Kidney tubule cell (primary cell): ENCODE measurements around the gene TPBGL.

Source experiments
- DNase-seq: peaks from one replicate; pipeline ENCODE4 v3.0.0-alpha.2; 2018; ENCODE audit warnings: low spot score

The TPBGL gene

DNA sequence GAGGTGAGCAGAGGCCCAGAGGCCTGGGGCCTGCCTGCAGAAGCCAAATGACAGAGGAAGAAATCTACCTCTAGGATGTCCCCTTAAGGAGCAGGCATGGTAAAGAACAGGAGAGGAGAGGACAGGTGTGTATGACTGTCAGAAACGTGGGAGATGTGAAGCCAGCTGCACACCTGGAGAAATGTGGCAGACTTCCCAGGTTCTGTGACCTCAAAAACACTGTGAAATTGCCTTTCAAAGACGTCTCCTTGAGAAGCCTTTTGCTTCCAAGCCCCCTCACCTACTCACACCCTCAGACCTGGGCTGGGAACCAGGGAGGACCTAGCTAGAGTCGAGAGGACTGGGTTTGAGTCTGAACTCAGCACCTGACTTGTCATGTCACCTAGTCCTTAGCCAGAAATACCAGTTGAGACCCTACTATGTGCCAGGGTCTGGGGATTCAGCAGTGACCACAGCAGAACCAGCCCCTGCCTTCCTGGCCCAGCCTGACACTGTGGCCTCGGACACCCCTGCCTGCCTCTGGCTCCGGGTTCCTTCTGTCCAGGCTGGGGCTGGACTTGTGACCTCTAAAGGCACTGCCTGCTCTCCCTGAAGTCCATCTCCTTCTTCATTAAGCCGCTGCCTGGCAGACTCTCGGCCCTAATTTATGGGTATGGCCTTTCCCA, 5.6 kb downstream of the TPBGL start:
- DNase-seq, result no peak

DNA sequence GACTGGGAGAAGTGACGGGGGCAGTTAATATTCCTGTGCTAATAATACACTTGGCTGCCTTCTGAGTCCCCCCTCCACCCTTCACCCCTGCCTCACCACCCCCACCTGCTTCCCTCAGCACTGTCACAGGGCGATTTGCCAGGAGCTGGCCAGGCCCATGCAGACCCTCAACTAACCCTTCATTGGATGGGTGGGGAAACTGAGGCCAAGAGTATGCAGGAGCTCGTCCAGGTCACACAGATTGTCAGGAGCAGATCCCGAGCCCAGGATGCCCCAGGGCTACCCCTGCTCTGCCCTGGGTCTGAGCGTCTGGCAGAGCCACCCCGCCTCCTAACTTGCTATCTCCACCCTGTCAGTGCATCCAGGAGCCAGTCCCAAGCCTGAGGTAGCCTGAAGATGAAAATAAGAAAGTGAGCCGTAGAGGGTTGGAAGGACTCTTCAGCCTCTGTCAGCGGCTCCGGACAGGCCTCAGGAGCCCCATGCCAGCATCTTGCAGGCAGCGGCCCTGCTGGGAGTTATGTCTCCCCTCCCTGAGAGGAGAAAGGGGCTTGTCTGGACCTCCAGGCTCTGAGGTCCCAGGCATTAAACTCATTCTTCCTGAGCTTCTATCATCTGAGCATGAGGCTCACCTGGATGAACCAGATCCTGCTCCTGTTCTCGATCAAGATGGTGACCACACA, 6.2 kb downstream of the TPBGL start:
- DNase-seq, result no peak

DNA sequence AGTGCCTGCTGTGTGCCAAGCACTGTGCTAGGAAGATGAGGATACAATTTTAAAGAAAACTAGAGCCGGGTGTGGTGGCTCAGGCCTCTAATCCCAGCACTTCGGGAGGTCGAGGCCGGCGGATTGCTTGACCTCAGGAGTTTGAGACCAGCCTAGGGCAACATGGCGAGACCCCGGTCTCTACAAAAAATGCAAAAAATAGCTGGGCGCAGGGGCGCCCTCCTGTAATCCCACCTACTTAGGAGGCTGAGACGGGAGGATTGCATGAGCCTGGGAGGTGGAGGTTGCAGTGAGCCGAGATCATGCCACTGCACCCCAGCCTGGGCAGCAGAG, 8.3 kb downstream of the TPBGL start:
- DNase-seq, result no peak

- DNase-seq, result no peak
Observed at GRCh38 chr11:75249704-75250103, 9.1 kb downstream of the TPBGL start.

GRCh38 chr11:75254326-75254725, 13.8 kb downstream of the TPBGL start:
- DNase-seq, result no peak

- no peak for DNase-seq
Observed at GRCh38 chr11:75260396-75261170, 20.0 kb downstream of the TPBGL start.

DNA sequence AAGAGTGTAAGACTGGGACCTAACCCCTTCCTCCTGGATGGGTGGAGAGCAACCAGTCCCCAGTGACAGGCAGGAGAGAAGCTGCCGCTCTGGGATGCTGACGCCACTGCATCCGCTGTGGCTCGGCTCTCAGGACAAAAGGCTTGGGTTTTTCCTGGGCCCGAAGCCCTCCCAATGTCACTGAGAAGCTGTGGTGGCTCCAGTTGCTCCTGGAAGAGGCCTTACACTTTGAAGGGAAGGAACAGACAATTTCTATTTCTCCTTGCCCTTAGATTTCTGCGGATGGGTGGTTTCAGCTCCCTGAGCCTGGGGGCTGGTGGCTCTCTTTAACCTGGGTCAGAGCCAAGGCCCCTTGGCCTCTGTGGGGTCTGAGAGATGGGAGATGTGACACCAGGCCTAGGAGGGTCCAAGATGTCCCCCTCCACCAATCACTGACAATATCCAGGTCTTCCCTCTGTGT, 21.4 kb downstream of the TPBGL start:
- no peak for DNase-seq

GRCh38 chr11:75262436-75262835, 21.9 kb downstream of the TPBGL start:
- no peak for DNase-seq

DNA sequence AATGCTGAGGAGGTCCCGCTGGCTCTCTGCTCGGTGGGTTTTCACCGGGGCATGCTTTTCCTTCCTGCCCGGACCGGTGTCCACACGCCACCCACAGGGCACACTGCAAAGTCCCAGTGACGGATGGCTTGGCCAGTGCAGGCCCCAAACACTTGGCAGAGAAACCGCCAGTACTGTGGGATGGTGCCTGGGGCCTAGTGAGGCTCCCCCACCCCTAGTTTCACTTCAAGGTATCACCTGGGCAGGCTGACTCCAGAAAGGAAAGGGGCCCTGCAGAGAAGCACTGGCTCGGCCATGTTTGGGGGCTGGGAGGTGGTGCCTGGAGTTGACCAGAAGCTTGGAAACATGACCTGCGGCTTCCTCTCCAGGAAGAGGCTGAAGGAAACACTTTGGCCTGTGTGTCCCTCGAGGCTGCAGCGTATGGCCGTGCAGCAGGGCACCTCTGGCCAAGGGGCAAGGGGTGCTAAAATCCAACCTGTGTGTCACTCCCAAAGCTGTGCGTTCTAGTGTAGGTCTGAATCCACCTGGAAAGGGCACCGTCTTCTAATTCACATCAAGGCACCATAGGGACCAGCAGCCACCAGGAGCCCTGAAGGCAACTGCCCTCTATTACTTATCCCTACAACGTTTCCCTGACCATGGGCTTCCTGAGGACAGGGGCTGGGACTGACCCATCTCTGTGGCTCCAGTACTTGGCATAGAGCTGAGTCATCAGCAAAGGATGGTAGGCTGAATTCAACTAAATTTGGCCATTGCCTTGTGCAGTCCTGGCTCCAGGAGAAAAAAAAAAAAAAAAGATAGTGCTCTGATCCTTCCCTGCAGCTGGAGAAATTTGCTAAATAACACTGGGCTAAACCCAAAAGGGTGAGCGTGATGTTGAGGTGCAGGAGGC, 22.6 kb downstream of the TPBGL start:
- no peak for DNase-seq

- peak; percentile 63 for DNase-seq
Observed at GRCh38 chr11:75263944-75264349, 23.4 kb downstream of the TPBGL start.

DNA sequence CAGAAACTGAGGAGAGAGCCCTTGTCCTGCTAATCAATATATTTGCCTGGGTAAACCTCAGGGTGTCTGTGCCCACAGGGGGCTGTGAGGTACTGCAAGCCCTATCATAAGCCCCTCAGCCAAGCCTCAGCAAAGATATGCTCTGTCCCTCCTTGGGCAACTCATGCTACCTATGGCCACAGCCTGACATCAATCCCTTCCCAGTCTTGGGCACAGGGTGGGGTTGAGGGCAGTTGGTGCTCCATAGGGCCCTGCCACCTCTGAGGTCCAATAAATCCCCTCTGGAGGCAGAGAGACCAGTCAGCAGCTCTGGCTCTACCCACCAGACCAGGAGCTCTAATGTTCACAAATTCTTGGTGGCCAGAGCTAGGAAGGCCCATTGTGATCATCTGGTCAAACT, 23.8 kb downstream of the TPBGL start:
- DNase-seq, result no peak

GRCh38 chr11:75264971-75265370, 24.4 kb downstream of the TPBGL start:
- DNase-seq, result no peak

DNA sequence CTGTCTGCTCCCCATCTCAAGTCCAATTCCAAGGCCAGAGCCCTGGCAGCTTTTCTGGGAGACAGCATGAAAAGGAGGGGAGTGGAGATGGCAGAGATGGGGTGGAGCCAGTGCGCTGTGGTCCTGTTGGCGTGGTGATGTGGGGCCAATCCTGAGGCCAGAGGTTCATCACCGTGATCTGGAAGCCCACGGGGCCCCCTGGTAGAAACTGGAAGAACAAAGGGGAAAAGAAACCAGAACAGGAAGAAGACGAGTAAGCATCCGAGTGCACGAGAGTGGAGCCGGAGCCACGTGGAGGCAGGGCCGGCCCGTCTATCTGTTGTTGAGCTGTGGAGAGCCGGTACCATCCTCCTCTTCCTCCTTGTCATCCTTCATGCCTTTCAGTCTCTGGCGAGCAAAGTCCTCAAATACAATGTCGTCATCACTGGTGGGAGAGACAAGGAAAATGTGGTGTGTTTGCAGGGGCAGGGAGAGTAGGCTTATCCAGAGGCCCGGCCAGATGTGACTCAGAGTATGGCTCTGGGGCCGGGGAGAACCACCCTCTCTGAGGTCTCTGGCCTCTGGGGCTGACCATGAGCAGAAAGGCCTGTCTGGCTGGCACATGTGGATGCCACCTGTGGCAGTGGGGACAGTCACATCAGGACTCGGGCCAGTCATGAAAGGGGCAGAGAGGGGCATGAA, 25.4 kb downstream of the TPBGL start:
- no peak for DNase-seq

- no peak for DNase-seq
Observed at GRCh38 chr11:75267171-75267970, 26.8 kb downstream of the TPBGL start.

- no peak for DNase-seq
Observed at GRCh38 chr11:75268626-75269366, 28.2 kb downstream of the TPBGL start.

DNA sequence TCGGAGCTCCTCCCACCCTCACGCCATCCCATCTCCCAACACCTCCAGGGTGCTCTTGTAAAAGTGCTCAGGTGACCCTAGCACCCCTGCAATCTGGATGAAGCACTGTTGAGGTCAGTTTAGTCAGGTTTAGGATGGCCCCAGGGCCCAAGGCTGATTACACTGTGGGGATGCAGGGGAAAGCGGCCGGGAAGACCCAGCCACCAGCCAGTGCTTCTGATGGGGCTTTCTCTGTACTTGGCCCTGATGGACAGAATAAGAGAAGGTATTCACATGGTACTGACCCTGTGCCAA, 28.7 kb downstream of the TPBGL start:
- no peak for DNase-seq

DNA sequence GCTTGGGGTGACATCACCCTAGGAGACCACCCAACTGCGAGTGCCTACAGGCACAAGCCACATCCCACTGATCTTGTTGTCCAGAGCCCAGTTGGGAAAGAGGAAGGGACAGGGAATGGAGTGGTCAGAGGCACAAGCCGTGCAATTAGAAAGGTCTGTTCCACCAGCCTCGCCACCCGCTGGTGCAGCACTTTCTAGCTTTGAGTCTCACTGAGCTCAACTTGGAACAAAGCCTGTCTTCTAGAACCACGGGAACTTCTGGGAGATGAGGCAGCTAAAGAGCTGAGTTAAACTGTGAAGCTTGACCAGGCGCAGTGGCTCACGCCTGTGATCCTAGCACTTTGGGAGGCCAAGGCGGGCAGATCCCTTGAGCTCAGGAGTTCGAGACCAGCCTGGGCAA, 29.3 kb downstream of the TPBGL start:
- no peak for DNase-seq

DNA sequence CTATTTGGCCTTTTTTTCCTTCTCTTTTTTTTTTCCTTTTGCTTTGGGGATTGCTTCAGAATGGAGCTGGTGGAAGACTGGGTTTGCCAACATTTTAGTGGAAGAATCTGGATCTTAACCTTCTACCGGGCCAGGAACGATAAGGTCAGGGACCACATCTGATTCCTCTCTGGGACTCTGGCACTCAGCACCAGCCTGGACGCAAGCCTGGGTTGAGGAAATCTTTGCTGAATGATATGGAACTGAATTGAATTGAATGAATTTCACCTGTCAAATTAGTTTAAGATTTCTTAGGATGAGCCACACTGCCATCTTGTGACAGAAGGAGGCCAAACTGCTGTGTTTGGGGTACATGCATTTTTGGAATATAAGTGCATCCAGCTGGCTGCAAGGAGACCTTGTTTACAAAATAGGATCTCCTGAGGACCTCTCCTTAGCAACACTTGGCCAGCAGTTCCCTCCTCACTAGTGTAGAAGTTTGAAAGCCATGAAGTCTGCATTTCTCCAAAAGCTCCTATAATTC, 30.4 kb downstream of the TPBGL start:
- peak; percentile 17 for DNase-seq

GRCh38 chr11:75271730-75272129, 31.2 kb downstream of the TPBGL start:
- no peak for DNase-seq

GRCh38 chr11:75272391-75272790, 31.8 kb downstream of the TPBGL start:
- DNase-seq, result no peak
